ENCODE data around the gene DLG3. TPM values are rescaled to one million over a fixed set of nuclear protein-coding genes. Genes with fewer than 3 reads are reported as not detected.
A peak's percentile ranks its signal among the peaks of the same experiment; 100 is the strongest.
"Not testable (repeated sequence)": the region's sequence is repeated elsewhere in the genome, so short reads cannot be mapped to it uniquely, and the experiment has no call there.

Gene DLG3
- total RNA-seq, 1 experiment from 2014 or later, result 11.4 TPM

DNA sequence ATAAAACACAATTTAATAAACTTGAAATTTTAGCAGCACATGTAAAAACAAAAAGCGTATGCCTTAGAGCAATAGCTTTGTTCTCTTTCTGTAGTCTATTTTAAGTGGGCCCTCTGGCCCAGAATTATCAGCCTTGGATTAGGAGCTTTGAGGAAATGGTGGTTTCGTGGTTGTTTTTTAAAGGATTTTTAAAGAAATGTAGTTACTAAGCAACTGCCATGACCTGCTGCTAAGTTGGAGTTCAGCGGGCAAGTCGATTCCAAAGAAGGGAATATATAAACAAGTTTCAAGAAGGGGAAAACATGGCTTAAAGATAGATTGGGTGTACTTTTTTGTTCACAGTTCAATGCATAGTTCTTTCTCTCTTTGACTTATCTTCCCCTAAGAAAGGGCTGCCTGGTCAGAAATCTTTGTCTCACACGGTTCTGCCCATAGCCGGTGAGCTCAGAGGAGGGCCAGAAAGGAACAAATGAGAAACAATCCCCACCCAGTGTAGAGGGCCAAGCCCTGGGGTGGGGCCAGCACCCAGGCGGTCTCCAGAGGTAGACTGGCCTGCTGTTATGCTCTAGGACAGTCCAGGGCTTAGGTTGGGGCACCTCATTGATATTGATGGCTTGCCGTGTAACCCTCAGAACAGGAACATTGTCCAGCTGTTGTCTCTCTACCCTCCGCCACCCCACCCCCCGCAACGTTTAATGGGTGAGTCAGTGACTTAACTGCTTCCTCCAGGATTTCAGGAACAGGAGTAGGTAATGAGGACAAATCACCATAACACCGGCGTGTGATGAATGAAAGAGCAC lies 32.5 kb downstream of the DLG3 start:
- peak; percentile 88 for DNase-seq (ENCODE audit: low read depth)

- DNase-seq (ENCODE audit: low read depth), result no peak
Observed at GRCh38 chrX:70477734-70478075, 33.1 kb downstream of the DLG3 start.

DNA sequence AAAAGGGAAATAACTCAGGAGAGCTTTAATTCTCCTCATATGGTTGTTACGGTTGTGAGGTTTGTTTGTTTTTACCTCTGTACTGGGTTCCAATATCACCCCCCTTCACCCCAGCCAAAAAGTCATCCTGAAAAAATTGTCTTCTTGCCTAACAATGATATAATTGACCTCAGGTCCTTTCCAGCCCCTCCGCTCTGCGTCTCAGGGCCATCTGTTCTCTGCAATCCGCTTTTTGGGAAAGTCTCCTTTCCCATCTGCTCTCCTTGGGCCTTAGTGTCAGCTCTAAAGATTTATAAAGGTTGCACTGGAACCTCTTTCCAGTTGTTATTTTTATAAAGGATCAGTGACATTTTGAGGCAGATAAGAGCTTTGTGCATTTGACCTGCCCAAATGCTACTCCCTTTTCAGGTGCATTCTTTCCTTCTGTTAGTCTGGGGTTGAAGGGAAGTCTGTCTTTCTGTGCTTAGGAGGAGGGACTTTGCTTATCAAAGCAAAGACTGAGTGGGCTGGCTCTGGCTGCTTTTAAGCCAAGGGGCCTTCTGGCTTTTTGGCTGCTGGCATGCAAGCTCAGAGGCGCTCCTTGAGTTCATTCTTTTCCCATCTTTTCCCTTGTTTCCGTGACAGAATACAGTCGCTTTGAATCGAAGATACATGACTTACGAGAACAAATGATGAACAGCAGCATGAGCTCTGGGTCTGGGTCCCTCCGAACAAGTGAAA lies 34.1 kb downstream of the DLG3 start:
- no peak for DNase-seq (ENCODE audit: low read depth)

DNA sequence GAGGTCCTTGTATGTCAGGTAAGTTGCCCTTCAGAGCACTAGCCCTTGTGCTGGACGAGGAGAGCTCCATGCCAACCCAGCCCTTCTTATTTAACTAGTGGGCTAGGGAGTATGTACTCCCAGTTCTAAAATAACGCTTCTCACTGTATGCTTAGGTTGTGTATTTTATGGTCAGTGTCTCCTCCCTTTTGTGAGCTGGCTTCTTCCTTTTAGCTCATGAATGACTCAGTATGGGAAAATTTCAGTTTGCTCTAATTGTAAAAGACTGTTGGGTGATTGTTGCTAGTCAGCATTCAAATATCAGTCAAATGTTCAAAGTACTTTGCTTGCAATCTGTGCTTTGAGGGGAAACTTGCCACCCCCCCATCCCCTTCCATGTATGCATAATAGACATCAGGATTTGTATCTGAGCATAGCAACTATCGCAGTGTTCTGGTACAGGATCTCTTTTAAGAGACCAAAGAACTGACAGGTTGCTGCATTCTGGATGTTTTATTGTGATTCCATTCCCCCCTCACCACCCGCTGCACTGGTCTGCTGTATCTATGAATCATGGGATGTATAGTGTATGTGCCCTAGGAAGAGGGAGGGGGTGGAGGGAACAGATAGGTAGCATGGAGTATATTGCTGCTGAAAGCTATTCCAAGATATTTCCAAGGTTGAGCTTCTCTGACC lies 34.7 kb downstream of the DLG3 start:
- peak; percentile 80 for DNase-seq (ENCODE audit: low read depth)

GRCh38 chrX:70479922-70480659 lies 35.5 kb downstream of the DLG3 start:
- DNase-seq (ENCODE audit: low read depth), result peak; percentile 15

DNA sequence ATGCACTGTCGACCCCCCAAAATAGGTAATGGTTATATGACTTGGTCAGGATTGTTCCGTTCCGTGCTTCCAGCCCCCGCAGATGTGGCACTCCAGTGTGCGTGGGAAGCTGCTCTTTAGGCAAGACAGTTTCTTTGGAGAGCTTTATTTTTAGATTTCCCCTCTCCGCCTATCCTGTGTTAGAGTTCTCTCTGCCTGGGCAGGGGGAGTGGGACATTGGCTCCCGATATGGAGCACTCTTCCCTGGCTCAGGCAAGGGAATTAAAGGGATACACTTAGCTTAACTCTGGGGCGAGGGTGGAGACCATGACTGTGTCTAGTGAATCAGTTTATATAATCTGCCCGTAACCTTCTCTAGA lies 36.0 kb downstream of the DLG3 start:
- DNase-seq (ENCODE audit: low read depth), result peak; percentile 41

DNA sequence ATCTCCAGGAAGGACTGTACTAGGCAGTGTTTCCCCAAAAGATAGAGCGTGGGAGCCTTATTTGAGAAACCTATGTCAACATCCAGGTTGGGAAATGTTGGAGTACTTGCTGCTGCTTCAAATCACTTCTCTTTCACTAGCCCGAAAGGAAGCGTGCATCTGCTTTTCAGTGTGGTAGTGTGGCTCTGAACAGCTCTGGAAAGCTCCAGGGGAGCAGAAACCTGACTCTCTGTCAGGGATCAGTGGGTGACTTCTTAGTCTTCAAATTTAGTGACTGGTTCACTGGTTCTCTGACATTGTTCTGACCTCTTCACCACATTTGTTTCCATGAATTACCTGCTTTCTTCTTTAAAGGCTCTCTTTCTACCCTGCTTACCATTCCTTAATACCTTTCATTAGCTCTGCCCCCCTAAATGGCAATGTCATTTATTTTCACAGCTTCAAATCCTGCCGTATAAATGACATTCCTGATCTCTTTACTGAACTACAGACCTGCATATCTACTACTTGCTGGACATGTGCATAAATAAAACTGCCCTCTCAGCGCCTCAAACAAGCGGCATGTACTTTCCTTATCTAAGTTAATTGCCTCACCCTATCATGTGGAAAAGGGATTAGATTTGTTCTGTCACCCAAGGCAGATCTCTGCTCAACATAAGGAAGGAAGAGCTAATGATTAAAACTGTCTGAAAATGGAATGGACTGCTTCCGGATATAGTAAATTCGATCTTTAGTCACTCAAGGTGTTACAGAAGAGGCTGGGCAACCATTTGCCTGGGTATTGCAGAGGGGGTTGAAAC lies 37.0 kb downstream of the DLG3 start:
- no peak for DNase-seq (ENCODE audit: low read depth)

DNA sequence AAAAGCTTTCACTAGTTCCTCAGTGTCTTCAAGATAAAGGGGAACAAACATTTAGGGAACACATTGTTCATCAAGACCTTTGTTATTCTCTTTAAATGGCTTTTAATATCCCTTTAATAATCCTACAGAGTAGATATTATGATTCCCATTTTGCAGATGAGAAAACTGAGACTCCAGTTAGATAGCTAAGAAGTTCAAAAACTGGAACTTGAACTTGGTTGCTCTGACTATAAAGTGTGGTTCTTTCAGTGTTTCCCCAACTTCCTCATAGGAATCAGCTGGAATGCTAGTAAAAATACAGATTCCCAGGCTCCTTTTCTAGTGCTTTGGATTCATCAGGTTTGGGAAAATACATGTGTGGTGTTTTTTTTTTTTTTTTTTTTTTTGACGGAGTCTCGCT lies 37.7 kb downstream of the DLG3 start:
- DNase-seq (ENCODE audit: low read depth), result no peak

GRCh38 chrX:70485466-70485865 lies 40.8 kb downstream of the DLG3 start:
- DNase-seq (ENCODE audit: low read depth), result no peak

- no peak for DNase-seq (ENCODE audit: low read depth)
Observed at GRCh38 chrX:70488856-70489255, 44.2 kb downstream of the DLG3 start.

DNA sequence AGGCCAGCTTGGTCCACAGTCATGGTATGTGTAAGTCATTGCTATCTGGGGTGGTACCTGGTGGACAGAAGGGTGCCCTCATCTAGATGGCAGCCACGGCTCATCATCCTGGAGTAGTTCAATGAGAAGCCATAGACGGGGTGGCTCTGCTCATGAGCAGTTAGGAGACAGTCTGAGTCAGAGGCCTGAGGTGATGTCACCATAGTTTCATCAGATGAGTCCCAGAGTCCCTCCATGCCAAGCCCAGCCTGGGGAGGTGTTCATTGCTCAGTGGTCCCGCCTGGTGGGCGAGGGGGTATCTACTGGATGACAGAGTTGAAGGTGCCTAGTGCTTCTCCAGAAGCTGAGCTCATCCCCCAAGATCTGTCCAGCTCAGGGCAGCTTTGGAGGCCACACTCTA lies 49.8 kb downstream of the DLG3 start:
- DNase-seq (ENCODE audit: low read depth), result peak; percentile 23

DNA sequence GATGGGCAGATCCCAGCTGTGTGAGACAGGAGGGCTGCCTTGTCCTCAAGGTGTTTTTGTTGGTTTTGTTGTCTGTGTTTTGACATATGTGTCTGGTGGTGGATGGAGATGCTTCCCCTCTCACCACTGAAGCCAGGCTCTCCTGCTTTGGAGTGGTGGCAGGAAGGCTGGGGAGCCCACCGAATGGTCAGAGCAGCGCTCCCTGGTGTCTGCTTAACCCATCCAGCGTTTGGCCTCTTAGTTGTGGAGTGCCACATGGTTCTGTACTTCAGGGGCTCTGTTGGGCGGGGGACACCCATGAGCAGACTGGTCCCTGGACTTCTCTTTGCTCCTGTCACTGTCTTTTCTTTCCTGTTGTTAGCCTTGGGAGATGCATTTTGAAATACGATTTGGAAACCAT lies 51.9 kb downstream of the DLG3 start:
- no peak for DNase-seq (ENCODE audit: low read depth)

DNA sequence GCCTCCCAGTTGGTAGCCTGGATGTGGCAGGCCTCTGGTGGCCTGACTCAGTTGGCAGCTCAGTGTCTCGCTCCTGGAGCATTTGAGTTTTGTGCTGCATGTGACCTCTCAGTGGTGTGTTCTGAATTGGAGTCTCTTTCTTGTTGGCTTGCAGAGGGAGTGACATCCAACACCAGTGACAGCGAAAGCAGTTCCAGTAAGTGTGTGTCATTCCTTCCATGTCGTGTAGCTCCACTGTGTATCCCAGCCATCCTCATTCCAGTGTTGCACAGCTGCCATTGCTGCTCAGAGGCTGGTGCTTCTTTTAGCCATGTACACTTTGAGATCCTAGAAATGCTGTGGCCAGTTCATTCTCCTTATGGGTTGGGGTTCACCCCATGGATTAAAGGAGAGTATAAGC lies 52.4 kb downstream of the DLG3 start:
- no peak for DNase-seq (ENCODE audit: low read depth)

DNA sequence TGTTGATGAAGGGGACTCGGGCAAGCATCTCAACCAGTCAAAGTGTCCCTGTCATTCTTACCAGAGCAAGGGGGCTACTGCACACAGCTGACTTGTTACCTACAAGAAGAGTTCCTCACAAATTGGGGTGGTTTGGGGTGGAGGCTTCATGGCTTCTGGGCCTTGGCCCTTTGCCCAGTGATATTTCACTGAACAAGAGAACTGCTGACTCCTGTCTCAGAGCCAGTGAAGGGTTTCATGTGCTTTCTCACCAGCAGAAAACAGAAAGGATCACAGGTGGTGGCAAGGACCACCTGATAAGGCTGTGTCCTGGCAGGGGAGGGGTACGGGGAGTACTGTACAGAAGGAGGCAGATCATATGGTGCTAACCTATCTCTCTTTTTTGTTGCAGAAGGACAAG lies 53.5 kb downstream of the DLG3 start:
- no peak for DNase-seq (ENCODE audit: low read depth)

- DNase-seq (ENCODE audit: low read depth), result no peak
Observed at GRCh38 chrX:70500826-70501225, 56.2 kb downstream of the DLG3 start.

DNA sequence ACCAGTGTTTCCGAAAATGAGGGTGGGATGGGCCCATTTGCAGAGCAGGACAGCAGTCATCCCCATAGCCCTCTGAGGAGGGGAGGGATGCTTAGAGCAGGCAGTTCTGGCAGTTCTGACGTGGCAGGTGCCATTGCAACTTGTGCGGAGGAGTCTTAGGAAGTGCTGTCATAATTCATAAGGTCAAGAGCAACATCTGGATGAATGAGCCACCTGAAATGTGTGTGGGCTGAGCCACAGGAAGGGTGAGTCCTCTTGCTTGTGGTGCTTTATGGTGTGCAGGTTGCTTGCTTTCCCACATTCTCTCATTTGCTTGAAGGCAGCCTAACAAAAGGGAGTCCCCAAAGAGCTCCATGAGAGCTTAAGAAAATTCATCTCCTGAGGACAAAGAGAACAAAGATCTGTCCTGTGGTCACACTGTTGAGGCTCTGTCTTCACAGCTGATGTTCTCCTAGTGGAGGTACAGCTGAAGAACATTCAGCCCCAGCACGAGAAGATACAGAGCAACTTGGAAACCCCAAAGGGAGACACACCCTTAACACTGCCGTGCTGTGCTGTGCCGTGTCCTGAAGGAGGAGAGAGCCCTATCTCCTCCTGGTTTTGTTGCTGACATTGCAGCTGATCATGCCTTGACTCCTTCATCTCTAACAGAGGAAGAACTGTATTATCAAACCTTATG lies 60.3 kb downstream of the DLG3 start:
- no peak for DNase-seq (ENCODE audit: low read depth)

GRCh38 chrX:70505451-70505841 lies 60.8 kb downstream of the DLG3 start:
- no peak for DNase-seq (ENCODE audit: low read depth)

- DNase-seq (ENCODE audit: low read depth), result peak; percentile 2
Observed at GRCh38 chrX:70508296-70508911, 63.8 kb downstream of the DLG3 start.

GRCh38 chrX:70509078-70509477 lies 64.4 kb downstream of the DLG3 start:
- no peak for DNase-seq (ENCODE audit: low read depth)

- DNase-seq (ENCODE audit: low read depth), result not testable (repeated sequence)
Observed at GRCh38 chrX:70515270-70515669, 70.6 kb downstream of the DLG3 start.

All from RPMI7951 (cell line).